ENCODE data around the gene TRIM15.

DNA sequence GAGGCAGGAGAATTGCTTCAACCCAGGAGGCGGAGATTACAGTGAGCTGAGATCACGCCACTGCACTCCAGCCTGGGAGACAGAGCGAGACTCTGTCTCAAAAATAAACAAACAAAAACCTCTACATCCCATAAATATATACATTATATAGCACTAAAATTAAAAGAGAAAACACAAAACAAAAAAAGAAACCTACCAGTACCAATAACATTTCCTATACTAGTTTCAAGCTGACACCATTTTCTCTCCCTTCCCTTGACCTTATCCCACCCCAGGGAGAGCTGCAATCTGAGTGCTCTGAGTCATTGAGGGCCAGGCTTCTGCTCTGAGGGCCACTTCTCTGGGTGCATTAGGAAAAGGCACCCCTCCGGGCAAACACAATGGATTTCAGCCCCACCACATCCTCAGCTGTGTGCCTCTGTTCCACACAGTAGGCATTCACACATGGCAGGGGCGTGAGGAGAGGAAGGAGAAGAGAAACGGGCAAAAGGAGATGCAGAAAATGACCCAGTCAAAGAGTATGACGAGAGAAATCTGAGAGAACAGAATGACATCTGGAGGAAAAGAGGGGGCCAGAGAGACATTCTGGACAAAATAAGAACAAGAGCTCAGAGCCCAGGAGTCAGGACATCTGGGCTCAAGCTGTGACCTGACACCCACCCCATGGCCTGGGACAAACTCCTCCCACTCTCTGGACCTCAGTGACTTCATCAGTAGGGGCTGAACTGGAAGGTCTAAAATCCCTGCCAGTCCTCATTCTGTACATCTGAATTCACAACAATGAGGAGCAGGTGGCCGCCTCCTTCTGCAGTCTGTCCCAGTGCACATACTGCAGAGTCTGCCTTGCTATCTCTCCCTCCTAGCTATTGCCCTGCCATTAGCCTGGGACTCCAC is 31.7 kb downstream of the TRIM15 start:
- TF ChIP-seq CTCF (IDR thresholded peaks at IDR 0.05; ENCODE audit: insufficient read depth, low read length, poor library complexity, severe bottlenecking) (no peak), EZH2phosphoT487 (conservative IDR thresholded peaks at IDR 0.05; ENCODE audit: low read length) (no peak)
